IMR-90 (cell line): ENCODE results near the gene EEF2K. TPM values are rescaled to one million over a fixed set of nuclear protein-coding genes. Genes with fewer than 3 reads are reported as not detected.

ENCODE experiments used
- ATAC-seq: fragments of 200-7000 bp; cut with Tn5 transposase; 2 replicates; pipeline ENCODE4 v1.9.1; 2020; ENCODE audit warnings: low read depth, mild to moderate bottlenecking, moderate library complexity
- BruUV-seq: library from RNA; stranded (reverse); fragments of 400-500 nt; replicated peaks from 2 replicates; lab custom pipeline; 2021; lab: Mats Ljungman, UMichigan
- CTCF ChIA-PET: fragments of 300-600 bp; formaldehyde crosslinking; extraction: SDS; loops from one replicate; lab custom pipeline; 2021; ENCODE audit warnings: antibody characterized with exemption; lab: Yijun Ruan, JAX
- POLR2A ChIA-PET: fragments of 300-600 bp; sonication (Branson Sonifier 250); formaldehyde crosslinking; loops from one replicate; lab custom pipeline; 2022; ENCODE audit warnings: antibody characterized with exemption; ENCODE audit not compliant: unreplicated experiment; lab: Charles Lee
- DNase-seq: peaks from one replicate; pipeline ENCODE4 v3.0.0; 2013
- H2AFZ ChIP-seq: replicated peaks from 2 replicates; pipeline ENCODE3; 2013; ENCODE audit warnings: low read length, mild to moderate bottlenecking; ENCODE audit not compliant: poor library complexity
- H2AK5ac ChIP-seq: 2 replicates; pipeline ENCODE4 v1.6.1; 2013; ENCODE audit warnings: low read depth, low read length, inconsistent platforms
- H2AK9ac ChIP-seq: replicated peaks from 2 replicates; pipeline ENCODE3; 2013; ENCODE audit warnings: mild to moderate bottlenecking, low read depth, low read length, moderate library complexity; ENCODE audit not compliant: poor library complexity
- H2BK120ac ChIP-seq: 2 replicates; pipeline ENCODE4 v1.6.1; 2013; ENCODE audit warnings: low read depth, low read length, inconsistent platforms
- H2BK15ac ChIP-seq: 3 replicates; pipeline ENCODE4 v1.6.1; 2013; ENCODE audit warnings: low read depth, low read length, inconsistent platforms
- H2BK20ac ChIP-seq: 2 replicates; pipeline ENCODE4 v1.6.1; 2013; ENCODE audit warnings: low read depth, mild to moderate bottlenecking, inconsistent platforms, low read length, moderate library complexity
- H2BK5ac ChIP-seq: 2 replicates; pipeline ENCODE4 v1.6.1; 2013; ENCODE audit warnings: mild to moderate bottlenecking, low read depth, low read length, inconsistent platforms; ENCODE audit not compliant: poor library complexity, severe bottlenecking
- H3K14ac ChIP-seq: replicated peaks from 2 replicates; pipeline ENCODE4 v1.6.1; 2013; ENCODE audit warnings: low read depth, low read length, inconsistent platforms
- H3K18ac ChIP-seq: 2 replicates; pipeline ENCODE4 v1.6.1; 2013; ENCODE audit warnings: low read depth, low read length, control low read depth
- H3K23ac ChIP-seq: 2 replicates; pipeline ENCODE4 v1.6.1; 2013; ENCODE audit warnings: low read depth, low read length, inconsistent platforms
- H3K27ac ChIP-seq: 2 replicates; pipeline ENCODE4 v1.5.1; 2013; ENCODE audit warnings: mild to moderate bottlenecking, control low read depth, low read length; ENCODE audit not compliant: insufficient read depth
- H3K27me3 ChIP-seq: 2 replicates; pipeline ENCODE4 v1.6.1; 2013; ENCODE audit warnings: low read length; ENCODE audit not compliant: control insufficient read depth, insufficient read depth
- H3K36me3 ChIP-seq: 2 replicates; pipeline ENCODE4 v1.6.1; 2013; ENCODE audit warnings: low read length, mixed read lengths; ENCODE audit not compliant: control insufficient read depth, insufficient read depth
- H3K4ac ChIP-seq: 2 replicates; pipeline ENCODE4 v1.6.1; 2013; ENCODE audit warnings: low read depth, low read length, inconsistent platforms
- H3K4me1 ChIP-seq: 2 replicates; pipeline ENCODE4 v1.6.1; 2013; ENCODE audit warnings: low read length, mixed read lengths; ENCODE audit not compliant: control insufficient read depth, insufficient read depth
- H3K4me2 ChIP-seq: 2 replicates; pipeline ENCODE4 v1.6.1; 2013; ENCODE audit warnings: low read depth, mild to moderate bottlenecking, control low read depth, low read length, moderate library complexity
- H3K4me3 ChIP-seq: 2 replicates; pipeline ENCODE4 v1.5.1; 2013; ENCODE audit warnings: low read depth, mild to moderate bottlenecking, control low read depth, low read length, moderate library complexity; ENCODE audit not compliant: insufficient read depth
- H3K56ac ChIP-seq: 2 replicates; pipeline ENCODE4 v1.6.1; 2013; ENCODE audit warnings: low read length, inconsistent platforms; ENCODE audit not compliant: insufficient read depth; ENCODE audit errors: extremely low read depth
- H3K79me1 ChIP-seq, 2 experiments: 2 replicates each; pipeline ENCODE4 v1.6.1; 2013; ENCODE audit warnings: low read length in 2 of 2, inconsistent platforms in 1 of 2, low read depth in 1 of 2
- H3K9ac ChIP-seq: 2 replicates; pipeline ENCODE4 v1.6.1; 2013; ENCODE audit warnings: low read depth, low read length, control low read depth
- H3K9me1 ChIP-seq: 2 replicates; pipeline ENCODE4 v1.6.1; 2013; ENCODE audit warnings: low read length, inconsistent platforms; ENCODE audit not compliant: insufficient read depth
- H3K9me3 ChIP-seq: 2 replicates; pipeline ENCODE4 v1.6.1; 2013; ENCODE audit warnings: low read length; ENCODE audit not compliant: control insufficient read depth, insufficient read depth
- H4K20me1 ChIP-seq: 2 replicates; pipeline ENCODE4 v1.6.1; 2013; ENCODE audit warnings: low read length, inconsistent platforms; ENCODE audit not compliant: insufficient read depth
- H4K5ac ChIP-seq: 2 replicates; pipeline ENCODE4 v1.6.1; 2013; ENCODE audit warnings: mild to moderate bottlenecking, low read depth, low read length, control low read depth
- H4K8ac ChIP-seq, 2 experiments: 2 replicates each; pipeline ENCODE4 v1.6.1; 2013; ENCODE audit warnings: low read depth in 2 of 2, low read length in 2 of 2, control low read depth in 1 of 2, inconsistent platforms in 1 of 2
- H4K91ac ChIP-seq: 2 replicates; pipeline ENCODE4 v1.6.1; 2013; ENCODE audit warnings: low read depth, low read length, inconsistent platforms; ENCODE audit not compliant: insufficient read depth
- BHLHE40 ChIP-seq: fragments of 150-350 bp; IDR thresholded peaks from 2 replicates; pipeline ENCODE4 v1.6.1; 2016; ENCODE audit warnings: mild to moderate bottlenecking, low read depth, low read length
- CEBPB ChIP-seq: IDR thresholded peaks from 2 replicates; pipeline ENCODE4 v1.6.1; 2012; ENCODE audit warnings: low read depth, low read length, improper control_type of control experiment
- CHD1 ChIP-seq: IDR thresholded peaks from 2 replicates; pipeline ENCODE4 v1.6.1; 2012; ENCODE audit warnings: low read depth, low read length, improper control_type of control experiment
- FOS ChIP-seq: fragments of 150-350 bp; IDR thresholded peaks from 2 replicates; pipeline ENCODE4 v1.6.1; 2016; ENCODE audit warnings: low read depth, low read length
- MAFK ChIP-seq: IDR thresholded peaks from 2 replicates; pipeline ENCODE4 v1.6.1; 2012; ENCODE audit warnings: low read depth, low read length, improper control_type of control experiment
- MAZ ChIP-seq: IDR thresholded peaks from 2 replicates; pipeline ENCODE4 v1.6.1; 2012; ENCODE audit warnings: low read depth, mild to moderate bottlenecking, low read length, improper control_type of control experiment, moderate library complexity, borderline replicate concordance
- MXI1 ChIP-seq: IDR thresholded peaks from 2 replicates; pipeline ENCODE4 v1.6.1; 2012; ENCODE audit warnings: low read depth, mild to moderate bottlenecking, low read length, moderate library complexity, borderline replicate concordance
- NFE2L2 ChIP-seq: fragments of 150-350 bp; IDR thresholded peaks from 2 replicates; pipeline ENCODE4 v1.6.1; 2016; ENCODE audit warnings: low read depth, mild to moderate bottlenecking, low read length
- POLR2A ChIP-seq: IDR thresholded peaks from 2 replicates; pipeline ENCODE4 v1.6.1; 2012; ENCODE audit warnings: mild to moderate bottlenecking, low read depth, low read length
- RAD21 ChIP-seq: IDR thresholded peaks from 2 replicates; pipeline ENCODE4 v1.6.1; 2012; ENCODE audit warnings: low read length, improper control_type of control experiment
- RCOR1 ChIP-seq: IDR thresholded peaks from 2 replicates; pipeline ENCODE4 v1.6.1; 2012; ENCODE audit warnings: mild to moderate bottlenecking, low read length, improper control_type of control experiment; ENCODE audit not compliant: insufficient replicate concordance
- SMC3 ChIP-seq: fragments of 150-350 bp; IDR thresholded peaks from 2 replicates; pipeline ENCODE4 v1.6.1; 2016; ENCODE audit warnings: low read depth, mild to moderate bottlenecking, antibody characterized with exemption, low read length, moderate library complexity
- WGBS, 2 experiments: methylation state at CpG; one replicate each; pipeline versions ENCODE4 v1.1.5 to v1.1.7; 2013; ENCODE audit warnings: missing lambda C conversion rate in 2 of 2; ENCODE audit not compliant: insufficient read length in 1 of 2; ENCODE audit errors: extremely low coverage in 2 of 2; 5-methylcytosine and 5-hydroxymethylcytosine counted together
- dilution Hi-C: fragments of 300-500 bp; cut with HindIII; formaldehyde crosslinking; loops from one replicate; pipeline ENCODE4 v1.14.3; 2018; ENCODE audit warnings: low sequenced_read_pairs; ENCODE audit not compliant: unreplicated experiment
- in situ Hi-C: fragments of 300-500 bp; cut with MboI; formaldehyde crosslinking; loops from 3 replicates; pipeline ENCODE4 v1.14.3; 2019; ENCODE audit warnings: low sequenced_read_pairs, inconsistent platforms, mixed read lengths
- intact Hi-C: fragments of 100-400 bp; cut with micrococcal nuclease; formaldehyde crosslinking; loops from 2 replicates; pipeline ENCODE4 v1.10.0; 2022
- polyA plus RNA-seq, 3 experiments: library from polyadenylated mRNA; depleted of rRNA; stranded (reverse); fragments of >200 nt; gene quantifications; 2 replicates each; pipeline ENCODE4 v1.2.3, GENCODE V29; 2012; ENCODE audit warnings: low replicate concordance in 1 of 3
- total RNA-seq: library from RNA; depleted of rRNA; stranded (reverse); fragments of >200 nt; gene quantifications from 2 replicates; pipeline ENCODE4 v1.2.3, GENCODE V29; 2012
- TF ChIP-seq, protein P1 (sequence below): conservative IDR thresholded peaks from 2 replicates; pipeline ENCODE4 v1.5.1; 2012; ENCODE audit warnings: mild to moderate bottlenecking, low read depth, low read length, improper control_type of control experiment
- TF ChIP-seq, protein P2 (sequence below): fragments of 150-350 bp; IDR thresholded peaks from 2 replicates; pipeline ENCODE4 v1.6.1; 2016; ENCODE audit warnings: low read depth, mild to moderate bottlenecking, low read length, moderate library complexity, borderline replicate concordance
- TF ChIP-seq, protein P3 (sequence below): fragments of 150-350 bp; IDR thresholded peaks from 2 replicates; pipeline ENCODE4 v1.6.1; 2017; ENCODE audit warnings: mild to moderate bottlenecking, antibody characterized with exemption, low read length, low read depth

The EEF2K gene
- total and polyA plus RNA-seq, 2 of the 4 experiments (the other 2 are of a cell fraction): 9.7 to 16.5 TPM

DNA sequence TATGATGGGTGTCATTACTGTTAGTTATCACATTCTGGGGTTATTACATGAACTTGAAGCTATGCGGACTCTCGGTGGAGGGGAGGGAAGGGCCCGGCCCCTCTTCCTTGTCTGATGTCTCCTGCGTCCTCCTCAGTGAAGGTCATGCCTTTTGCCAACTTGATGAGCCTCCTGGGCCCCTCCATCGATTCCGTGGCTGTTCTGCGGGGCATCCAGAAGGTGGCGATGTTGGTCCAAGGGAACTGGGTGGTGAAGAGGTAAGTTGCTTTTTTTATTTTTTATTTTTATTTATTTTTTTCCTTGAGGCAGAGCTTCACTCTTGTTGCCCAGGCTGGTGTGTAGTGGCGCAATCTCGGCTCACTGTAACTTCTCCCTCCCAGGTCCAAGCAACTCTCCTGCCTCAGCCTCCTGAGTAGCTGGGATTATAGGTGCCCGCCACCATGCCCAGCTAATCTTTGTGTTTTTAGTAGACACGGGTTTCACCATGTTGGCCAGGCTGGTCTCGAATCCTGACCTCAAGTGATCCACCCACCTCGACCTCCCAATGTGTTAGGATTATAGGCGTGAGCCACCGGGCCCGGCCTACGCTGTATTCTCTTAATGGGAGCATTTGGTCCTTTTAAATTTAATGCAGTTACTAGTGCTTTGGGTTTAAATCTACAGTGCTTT lies 112.7 kb downstream of the EEF2K start:
- Histone ChIP-seq H2AK5ac (no peak overlapping the region), H3K9me3 (no peaks in the 10 kb centered on the region), H3K4me3 (no peak overlapping the region), H3K4ac (no peak overlapping the region), H3K4me2 (no peak overlapping the region), H2BK120ac (no peak overlapping the region), H3K79me1 (peaks cover 0 to 17% of the 10 kb centered on the region in 2 experiments; a peak in 2 of 4 replicates), H3K36me3 (peaks cover 50% of the 10 kb centered on the region), H2BK15ac (no peak overlapping the region), H2BK20ac (no peak overlapping the region), H3K27ac (no peak overlapping the region), H3K4me1 (no peaks in the 10 kb centered on the region), H3K9me1 (no peaks in the 10 kb centered on the region), H2BK5ac (no peak overlapping the region), H4K5ac (no peak overlapping the region), H3K23ac (no peak overlapping the region), H2AK9ac (no peak overlapping the region), H4K8ac (no peak overlapping the region), H4K20me1 (peaks cover 19% of the 10 kb centered on the region), H3K56ac (no peak overlapping the region), H3K14ac (no peak overlapping the region), H3K27me3 (no peaks in the 10 kb centered on the region), H3K9ac (no peak overlapping the region), H4K91ac (no peak overlapping the region), H3K18ac (no peak overlapping the region), H2AFZ (no peak overlapping the region)
- no TSS peak for BruUV-seq
- no CpG with 5 or more reads among the region's 18 CpGs for whole genome bisulfite sequencing, 2 experiments
- peak; percentile 36; the same call in 1 of the 2 replicates for ATAC-seq
- intact Hi-C loops (no loop called here), dilution Hi-C loops (no loop called here), in situ Hi-C loops (no loop called here)
- POLR2A ChIA-PET: no interaction called here
- CTCF ChIA-PET: interaction anchor here (0.8 to 1.5 kb wide), 2 partner anchors 11 to 78 kb away, joined by 7 to 8 read pairs; no protein-coding TSS in a partner anchor
- peak; percentile 22 for DNase-seq
- TF ChIP-seq SMC3 (no peak; the same call in 1 of the 2 replicates), BHLHE40 (no peak), CEBPB (0 out of 2 replicates have a peak, but pooled peaks have one; percentile 26), FOS (no peak), POLR2A (no peak), RCOR1 (no peak), CHD1 (no peak), NFE2L2 (no peak), RAD21 (peak; percentile 65), MAFK (no peak), MXI1 (no peak), MAZ (no peak)
- TF ChIP-seq, protein P1, sequence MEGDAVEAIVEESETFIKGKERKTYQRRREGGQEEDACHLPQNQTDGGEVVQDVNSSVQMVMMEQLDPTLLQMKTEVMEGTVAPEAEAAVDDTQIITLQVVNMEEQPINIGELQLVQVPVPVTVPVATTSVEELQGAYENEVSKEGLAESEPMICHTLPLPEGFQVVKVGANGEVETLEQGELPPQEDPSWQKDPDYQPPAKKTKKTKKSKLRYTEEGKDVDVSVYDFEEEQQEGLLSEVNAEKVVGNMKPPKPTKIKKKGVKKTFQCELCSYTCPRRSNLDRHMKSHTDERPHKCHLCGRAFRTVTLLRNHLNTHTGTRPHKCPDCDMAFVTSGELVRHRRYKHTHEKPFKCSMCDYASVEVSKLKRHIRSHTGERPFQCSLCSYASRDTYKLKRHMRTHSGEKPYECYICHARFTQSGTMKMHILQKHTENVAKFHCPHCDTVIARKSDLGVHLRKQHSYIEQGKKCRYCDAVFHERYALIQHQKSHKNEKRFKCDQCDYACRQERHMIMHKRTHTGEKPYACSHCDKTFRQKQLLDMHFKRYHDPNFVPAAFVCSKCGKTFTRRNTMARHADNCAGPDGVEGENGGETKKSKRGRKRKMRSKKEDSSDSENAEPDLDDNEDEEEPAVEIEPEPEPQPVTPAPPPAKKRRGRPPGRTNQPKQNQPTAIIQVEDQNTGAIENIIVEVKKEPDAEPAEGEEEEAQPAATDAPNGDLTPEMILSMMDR: peak; percentile 57
- TF ChIP-seq, protein P2, sequence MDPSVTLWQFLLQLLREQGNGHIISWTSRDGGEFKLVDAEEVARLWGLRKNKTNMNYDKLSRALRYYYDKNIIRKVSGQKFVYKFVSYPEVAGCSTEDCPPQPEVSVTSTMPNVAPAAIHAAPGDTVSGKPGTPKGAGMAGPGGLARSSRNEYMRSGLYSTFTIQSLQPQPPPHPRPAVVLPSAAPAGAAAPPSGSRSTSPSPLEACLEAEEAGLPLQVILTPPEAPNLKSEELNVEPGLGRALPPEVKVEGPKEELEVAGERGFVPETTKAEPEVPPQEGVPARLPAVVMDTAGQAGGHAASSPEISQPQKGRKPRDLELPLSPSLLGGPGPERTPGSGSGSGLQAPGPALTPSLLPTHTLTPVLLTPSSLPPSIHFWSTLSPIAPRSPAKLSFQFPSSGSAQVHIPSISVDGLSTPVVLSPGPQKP: no peak
- TF ChIP-seq, protein P3, sequence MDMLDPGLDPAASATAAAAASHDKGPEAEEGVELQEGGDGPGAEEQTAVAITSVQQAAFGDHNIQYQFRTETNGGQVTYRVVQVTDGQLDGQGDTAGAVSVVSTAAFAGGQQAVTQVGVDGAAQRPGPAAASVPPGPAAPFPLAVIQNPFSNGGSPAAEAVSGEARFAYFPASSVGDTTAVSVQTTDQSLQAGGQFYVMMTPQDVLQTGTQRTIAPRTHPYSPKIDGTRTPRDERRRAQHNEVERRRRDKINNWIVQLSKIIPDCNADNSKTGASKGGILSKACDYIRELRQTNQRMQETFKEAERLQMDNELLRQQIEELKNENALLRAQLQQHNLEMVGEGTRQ: no peak
